H1 (cell line): ENCODE results near the gene MSI2. TPM values are rescaled to one million over a fixed set of nuclear protein-coding genes. Genes with fewer than 3 reads are reported as not detected.
A peak's percentile ranks its signal among the peaks of the same experiment; 100 is the strongest.

ENCODE experiments used
- CTCF ChIA-PET: fragments of 300-600 bp; sonication (Branson Sonifier 250); formaldehyde crosslinking; loops from one replicate; lab custom pipeline; 2021; ENCODE audit not compliant: partially characterized antibody; lab: Charles Lee
- POLR2A ChIA-PET: fragments of 300-600 bp; sonication (Branson Sonifier 250); formaldehyde crosslinking; loops from one replicate; lab custom pipeline; 2021; ENCODE audit warnings: inconsistent platforms; ENCODE audit not compliant: partially characterized antibody; lab: Charles Lee
- DNase-seq, 2 experiments: peaks; one replicate each; pipeline versions ENCODE4 v3.0.0 to v3.0.0-alpha.2; 2010 to 2022; ENCODE audit warnings: low spot score in 2 of 2, low read depth in 1 of 2, mixed read lengths in 1 of 2
- FAIRE-seq: peaks from 2 replicates; lab custom pipeline; 2011; peaks lifted over from hg19 to GRCh38; lab: Jason Lieb, UNC
- H2AFZ ChIP-seq: 2 replicates; pipeline ENCODE4 v1.8.1; 2012; ENCODE audit warnings: low read length, inconsistent platforms
- H2AK5ac ChIP-seq: 2 replicates; pipeline ENCODE4 v1.6.1; 2013; ENCODE audit warnings: low read depth, low read length
- H2BK120ac ChIP-seq: replicated peaks from 2 replicates; pipeline ENCODE3; 2013; ENCODE audit warnings: low read depth, low read length, inconsistent platforms
- H2BK12ac ChIP-seq: 2 replicates; pipeline ENCODE4 v1.6.1; 2013; ENCODE audit warnings: low read depth, low read length
- H2BK15ac ChIP-seq: 2 replicates; pipeline ENCODE4 v1.6.1; 2013; ENCODE audit warnings: low read length
- H2BK20ac ChIP-seq: 2 replicates; pipeline ENCODE4 v1.6.1; 2013; ENCODE audit warnings: low read length
- H2BK5ac ChIP-seq: 2 replicates; pipeline ENCODE4 v1.6.1; 2013; ENCODE audit warnings: low read depth, low read length
- H3K14ac ChIP-seq: 2 replicates; pipeline ENCODE4 v1.6.1; 2013; ENCODE audit warnings: inconsistent platforms; ENCODE audit not compliant: insufficient read length
- H3K18ac ChIP-seq: 2 replicates; pipeline ENCODE4 v1.6.1; 2013; ENCODE audit warnings: low read length; ENCODE audit errors: extremely low read depth
- H3K23ac ChIP-seq: 2 replicates; pipeline ENCODE4 v1.6.1; 2013; ENCODE audit warnings: inconsistent platforms; ENCODE audit not compliant: insufficient read length
- H3K23me2 ChIP-seq: 2 replicates; pipeline ENCODE4 v1.6.1; 2013; ENCODE audit warnings: low read depth, low read length
- H3K27ac ChIP-seq: 2 replicates; pipeline ENCODE4 v1.6.1; 2011; ENCODE audit warnings: low read depth, low read length, inconsistent platforms
- H3K27me3 ChIP-seq, 4 experiments: replicated peaks in 1 of 4; 1 replicate in 1 of 4; 2 replicates in 3 of 4; pipeline versions ENCODE4 v1.6.1 to v1.8.1; 2011 to 2013; ENCODE audit warnings: low read length in 3 of 4, mild to moderate bottlenecking in 3 of 4, inconsistent platforms in 2 of 4, mixed read lengths in 2 of 4, moderate library complexity in 1 of 4; ENCODE audit not compliant: control insufficient read depth in 3 of 4, insufficient read depth in 3 of 4; ENCODE audit errors: extremely low read depth in 1 of 4
- H3K36me3 ChIP-seq, 4 experiments: 2 replicates each; pipeline versions ENCODE4 v1.6.1 to v1.8.1; 2011 to 2013; ENCODE audit warnings: mild to moderate bottlenecking in 4 of 4, low read length in 3 of 4, moderate library complexity in 2 of 4, control low read depth in 1 of 4, inconsistent platforms in 1 of 4; ENCODE audit not compliant: insufficient read depth in 4 of 4, control insufficient read depth in 2 of 4
- H3K4ac ChIP-seq: replicated peaks from 2 replicates; pipeline ENCODE3; 2013; ENCODE audit warnings: low read length, low read depth, mixed read lengths, inconsistent platforms; ENCODE audit not compliant: insufficient read length
- H3K4me1 ChIP-seq, 4 experiments: replicated peaks in 1 of 4; 1 replicate in 1 of 4; 2 replicates in 3 of 4; pipeline versions ENCODE4 v1.6.1 to v1.8.1; 2011 to 2013; ENCODE audit warnings: low read length in 3 of 4, inconsistent platforms in 2 of 4, mixed read lengths in 1 of 4; ENCODE audit not compliant: insufficient read depth in 4 of 4, control insufficient read depth in 3 of 4
- H3K4me2 ChIP-seq, 2 experiments: 2 replicates each; pipeline versions ENCODE4 v1.6.1 to v1.8.1; 2011 to 2013; ENCODE audit warnings: low read depth in 2 of 2, low read length in 2 of 2, control low read depth in 1 of 2, inconsistent platforms in 1 of 2, mild to moderate bottlenecking in 1 of 2; ENCODE audit not compliant: insufficient read depth in 1 of 2
- H3K4me3 ChIP-seq, 4 experiments: fragments of 200-600, 300-600 bp in 1 of 4; sonication (generic), shearing (Covaris generic), sonication (Bioruptor Twin) in 1 of 4; 2 replicates each; pipeline versions ENCODE4 v1.5.1 to v1.8.1; 2011 to 2016; ENCODE audit warnings: low read length in 4 of 4, low read depth in 3 of 4, control low read depth in 2 of 4, inconsistent platforms in 2 of 4, mild to moderate bottlenecking in 2 of 4, mixed read lengths in 1 of 4, moderate library complexity in 1 of 4; ENCODE audit not compliant: insufficient read depth in 2 of 4; ENCODE audit errors: extremely low read depth in 1 of 4
- H3K56ac ChIP-seq: replicated peaks from 2 replicates; pipeline ENCODE3; 2013; ENCODE audit warnings: low read depth, mild to moderate bottlenecking, mixed read lengths, low read length, inconsistent platforms; ENCODE audit not compliant: insufficient read length
- H3K79me1 ChIP-seq: 2 replicates; pipeline ENCODE4 v1.6.1; 2013; ENCODE audit warnings: low read depth, low read length, control low read depth
- H3K79me2 ChIP-seq, 2 experiments: 2 replicates each; pipeline versions ENCODE4 v1.6.1 to v1.8.1; 2012 to 2013; ENCODE audit warnings: low read length in 2 of 2, mild to moderate bottlenecking in 2 of 2, inconsistent platforms in 1 of 2; ENCODE audit not compliant: insufficient read depth in 2 of 2, control insufficient read depth in 1 of 2
- H3K9ac ChIP-seq, 4 experiments: replicated peaks in 1 of 4; 1 replicate in 1 of 4; 2 replicates in 3 of 4; pipeline versions ENCODE4 v1.6.1 to v1.8.1; 2011 to 2013; ENCODE audit warnings: low read depth in 3 of 4, low read length in 3 of 4, control low read depth in 2 of 4, mild to moderate bottlenecking in 2 of 4, moderate library complexity in 2 of 4, inconsistent platforms in 1 of 4; ENCODE audit errors: extremely low read depth in 1 of 4
- H3K9me3 ChIP-seq, 2 experiments: 2 replicates each; pipeline versions ENCODE4 v1.6.1 to v1.8.1; 2012 to 2013; ENCODE audit warnings: mild to moderate bottlenecking in 2 of 2, moderate library complexity in 2 of 2, control low read depth in 1 of 2, inconsistent platforms in 1 of 2, low read depth in 1 of 2, low read length in 1 of 2, mixed read lengths in 1 of 2; ENCODE audit not compliant: insufficient read depth in 2 of 2
- H4K20me1 ChIP-seq, 2 experiments: replicated peaks in 1 of 2; 2 replicates each; pipeline versions ENCODE3 to v1.8.1; 2011 to 2013; ENCODE audit warnings: inconsistent platforms in 2 of 2, low read length in 2 of 2, mild to moderate bottlenecking in 1 of 2; ENCODE audit not compliant: insufficient read depth in 2 of 2, control insufficient read depth in 1 of 2
- H4K5ac ChIP-seq: 2 replicates; pipeline ENCODE4 v1.6.1; 2013; ENCODE audit warnings: low read length, low read depth, mixed read lengths, inconsistent platforms; ENCODE audit not compliant: insufficient read length
- H4K8ac ChIP-seq: 2 replicates; pipeline ENCODE4 v1.8.0; 2013; ENCODE audit warnings: mild to moderate bottlenecking, moderate library complexity, low read length, inconsistent platforms; ENCODE audit not compliant: insufficient read depth; ENCODE audit errors: extremely low read depth
- H4K91ac ChIP-seq: replicated peaks from 2 replicates; pipeline ENCODE3; 2013; ENCODE audit warnings: low read length, mixed read lengths, inconsistent platforms; ENCODE audit not compliant: insufficient read length
- EP300 ChIP-seq, 2 experiments: IDR thresholded peaks; 1 replicate in 1 of 2; 2 replicates in 1 of 2; pipeline ENCODE4 v1.6.1; 2011 to 2012; ENCODE audit warnings: low read depth in 2 of 2, low read length in 2 of 2, mild to moderate bottlenecking in 2 of 2, borderline replicate concordance in 1 of 2, inconsistent platforms in 1 of 2, moderate library complexity in 1 of 2
- GTF2F1 ChIP-seq: IDR thresholded peaks from 2 replicates; pipeline ENCODE4 v1.6.1; 2012; ENCODE audit warnings: low read depth, low read length, improper control_type of control experiment, borderline replicate concordance
- KDM1A ChIP-seq: fragments of 200-600, 300-600 bp; sonication (generic); IDR thresholded peaks from 2 replicates; pipeline ENCODE4 v1.7.1; 2016; ENCODE audit warnings: mild to moderate bottlenecking, low read length, borderline replicate concordance
- KDM5A ChIP-seq: fragments of 200-600 bp; IDR thresholded peaks from 2 replicates; pipeline ENCODE4 v1.7.1; 2012; ENCODE audit warnings: mild to moderate bottlenecking, low read length, inconsistent platforms, mixed read lengths
- POU5F1 ChIP-seq: IDR thresholded peaks from 2 replicates; pipeline ENCODE4 v1.6.1; 2011; ENCODE audit warnings: low read depth, mild to moderate bottlenecking, low read length, moderate library complexity
- SIX5 ChIP-seq: IDR thresholded peaks from 2 replicates; pipeline ENCODE4 v1.6.1; 2011; ENCODE audit warnings: mild to moderate bottlenecking, low read depth, low read length
- SRF ChIP-seq: IDR thresholded peaks from 2 replicates; pipeline ENCODE4 v1.6.1; 2011; ENCODE audit warnings: mild to moderate bottlenecking, low read depth, low read length, moderate library complexity
- TCF12 ChIP-seq: IDR thresholded peaks from 2 replicates; pipeline ENCODE4 v1.6.1; 2011; ENCODE audit warnings: low read depth, mild to moderate bottlenecking, low read length
- WGBS, 2 experiments: shearing (Covaris generic) in 1 of 2; methylation state at CpG; one replicate each; pipeline versions ENCODE4 v1.1.6 to v1.1.7; 2013 to 2015; ENCODE audit warnings: low lambda C conversion rate in 2 of 2, mixed read lengths in 2 of 2, inconsistent platforms in 1 of 2, low coverage in 1 of 2, missing lambda C conversion rate in 1 of 2; ENCODE audit not compliant: insufficient replicate concordance in 2 of 2, insufficient coverage in 1 of 2, insufficient read length in 1 of 2; ENCODE audit errors: extremely low coverage in 1 of 2, missing lambda C conversion rate in 1 of 2; 5-methylcytosine and 5-hydroxymethylcytosine counted together
- polyA plus RNA-seq, 7 experiments: library from polyadenylated mRNA; depleted of rRNA in 3 of 7; stranded (reverse) in 5 of 7; unstranded in 2 of 7; fragments of >200 nt in 5 of 7; fragments of 200-250 nt in 2 of 7; gene quantifications; 1 replicate in 5 of 7; 2 replicates in 1 of 7; 4 replicates in 1 of 7; pipeline versions ENCODE4 v1.2.1 to v1.2.3, GENCODE V29; 2011 to 2013; ENCODE audit warnings: missing spikeins in 2 of 7, mixed read lengths in 2 of 7
- total RNA-seq: library from RNA; stranded (reverse); fragmentation: NEBNext Ultra II Directional; extraction: Animal tissue kit (Norgen Biotek cat#: 25700); gene quantifications from 2 replicates; pipeline ENCODE4 v1.2.1, GENCODE V29; 2021

Gene MSI2
- total and polyA plus RNA-seq, 2 of the 8 experiments (the other 6 are each of a cell fraction or from before 2014, with no cell fraction given): 36.7 to 80.6 TPM

GRCh38 chr17:57290981-57291380, 34.7 kb downstream of the MSI2 start:
- FAIRE-seq: no peak
- Histone ChIP-seq H3K27me3 (no peaks in the 10 kb centered on the region), H3K56ac (no peak overlapping the region), H3K79me2 (peaks cover 3 to 76% of the 10 kb centered on the region in 2 experiments), H2BK12ac (no peak overlapping the region), H3K4me3 (no peak overlapping the region), H2AFZ (no peak overlapping the region), H3K27ac (no peak overlapping the region), H2AK5ac (no peak overlapping the region), H2BK5ac (no peak overlapping the region), H2BK120ac (no peak overlapping the region), H3K18ac (no peak overlapping the region), H3K4ac (no peak overlapping the region), H2BK20ac (no peak overlapping the region), H3K4me1 (peaks cover 10 to 34% (median 24%) of the 10 kb centered on the region in 4 experiments), H3K36me3 (no peaks in the 10 kb centered on the region; a peak in 2 of 8 replicates), H4K5ac (no peak overlapping the region), H4K20me1 (peaks cover 26 to 34% of the 10 kb centered on the region in 2 experiments), H3K79me1 (peaks cover 29% of the 10 kb centered on the region), H3K9me3 (no peaks in the 10 kb centered on the region), H3K9ac (no peak overlapping the region), H3K23ac (no peak overlapping the region)
- CTCF ChIA-PET: interaction anchor here (0.6 to 1.4 kb wide), 3 partner anchors 24 to 206 kb away, joined by 4 to 5 read pairs (median 5); partner anchors contain the start of gene AKAP1
- DNase-seq: no peak
- TF ChIP-seq KDM1A (no peak), POU5F1 (no peak), SIX5 (no peak), SRF (no peak), EP300 (IDR thresholded peaks at IDR 0.05; ENCODE audit: borderline replicate concordance in 1 of 2, low read depth in 2 of 2, low read length in 2 of 2) (no peak), GTF2F1 (no peak), KDM5A (no peak), TCF12 (no peak)
- TF ChIP-seq, all 59 proteins: peak for 0
- H2BK15ac ChIP-seq: no peak overlapping the region
- POLR2A ChIA-PET: interaction anchor here (0.7 to 0.8 kb wide), 2 partner anchors 8 to 17 kb away, joined by 3 read pairs; no protein-coding TSS in a partner anchor
- H4K91ac ChIP-seq: no peak overlapping the region
- 89% methylated on average over 10 of the region's 10 CpGs; no CpG with 5 or more reads in 1 of the 2 experiments for WGBS, 2 experiments
- H4K8ac ChIP-seq: peak overlapping the region; percentile 69; the same call in 1 of the 2 replicates
- H3K14ac ChIP-seq: no peak overlapping the region
- H3K4me2 ChIP-seq: no peak overlapping the region
- no peaks in the 10 kb centered on the region for H3K23me2 ChIP-seq
